Prostate gland (tissue), 2 donors: ENCODE data around the gene PTPRM.

Experiments
- CTCF ChIP-seq, 4 experiments: fragments of 200-600 bp in 2 of 4; fragments of 450-650 bp in 2 of 4; sonication (generic) in 2 of 4; IDR thresholded peaks; 1 replicate in 3 of 4; 2 replicates in 1 of 4; pipeline ENCODE4 v1.5.1; 2016 to 2019; ENCODE audit warnings: antibody characterized with exemption in 4 of 4, mild to moderate bottlenecking in 2 of 4, moderate library complexity in 2 of 4
- POLR2A ChIP-seq: fragments of 450-650 bp; IDR thresholded peaks from one replicate; pipeline ENCODE4 v1.6.1; 2016; ENCODE audit warnings: antibody characterized with exemption, mild to moderate bottlenecking

GRCh38 chr18:8030201-8030600 is 463.1 kb downstream of the PTPRM start:
- TF ChIP-seq CTCF (IDR thresholded peaks at IDR 0.05) (no peak), POLR2A (no peak)
